Right atrium auricular region (tissue), 2 donors: Measurements from ENCODE around the gene NFYA. TPM values are rescaled to one million over a fixed set of nuclear protein-coding genes. Genes with fewer than 3 reads are reported as not detected.

Experiments
- DNase-seq: peaks from one replicate; pipeline ENCODE4 v3.0.0-alpha.2; 2019; ENCODE audit warnings: low spot score
- H3K27ac ChIP-seq, 2 donors: fragments of 200-600 bp; sonication (generic); 1 replicate in 1 of 2; 2 replicates in 1 of 2; pipeline ENCODE4 v1.5.1; 2016 to 2019
- H3K27me3 ChIP-seq, 2 donors: fragments of 200-600 bp; sonication (generic); one replicate each; pipeline versions ENCODE4 v1.5.1 to v1.6.0; 2017 to 2019
- H3K36me3 ChIP-seq: fragments of 200-600 bp; sonication (generic); one replicate; pipeline ENCODE4 v1.5.1; 2016
- H3K4me1 ChIP-seq, 2 donors: fragments of 200-600 bp; sonication (generic); one replicate each; pipeline versions ENCODE4 v1.5.1 to v1.6.0; 2017 to 2019
- H3K4me3 ChIP-seq, 2 donors: fragments of 200-600 bp; sonication (generic); 1 replicate in 1 of 2; 2 replicates in 1 of 2; pipeline ENCODE4 v1.5.1; 2017 to 2019; ENCODE audit warnings: mild to moderate bottlenecking in 1 of 2, moderate library complexity in 1 of 2
- H3K9me3 ChIP-seq, 2 donors: fragments of 200-600 bp; sonication (generic); one replicate each; pipeline ENCODE4 v1.5.1; 2019
- total RNA-seq, 2 donors: library from RNA; depleted of rRNA; stranded (reverse); fragments of >200 nt; gene quantifications; one replicate each; pipeline ENCODE4 v1.1.0, GENCODE V29; 2016
- TF ChIP-seq, protein P1 (sequence below), 2 donors: fragments of 200-600 bp; sonication (generic); IDR thresholded peaks; one replicate each; pipeline ENCODE4 v1.5.1; 2019; ENCODE audit warnings: antibody characterized with exemption in 2 of 2

Gene NFYA
- total RNA-seq, result 1 to 10 TPM; 8.2 to 9.9 TPM

DNA sequence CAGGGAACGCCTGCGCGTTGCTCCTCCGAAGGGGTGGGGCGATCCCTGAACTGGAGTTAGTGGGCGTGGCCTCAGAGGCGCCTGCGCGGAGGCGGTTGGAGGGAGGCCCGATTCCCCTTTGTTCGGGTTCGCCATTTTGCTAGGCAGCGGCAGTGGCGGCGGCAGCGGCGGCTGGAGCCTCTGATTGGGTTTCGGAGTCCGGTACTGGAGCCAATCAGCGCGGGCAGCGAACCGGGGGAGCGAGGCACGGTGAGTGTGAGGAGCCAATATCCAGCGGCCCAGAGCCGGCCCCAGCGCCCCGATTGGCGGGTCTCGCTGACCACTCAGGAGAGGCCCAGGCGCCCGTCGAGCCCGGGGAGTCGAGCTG is at the start of gene NFYA:
TSS of gene NFYA (plus strand) at position 139 of the 367 bp plus-strand sequence. CDS start 6,116 bp downstream, outside the sequence.
- no peak for DNase-seq
- Histone ChIP-seq H3K27ac (peak within 1 kb of the TSS; percentile 99 to 100), H3K4me1 (peaks cover 0 to 37% of the 10 kb centered on the region in 2 donors), H3K27me3 (no peaks in the 10 kb centered on the region), H3K9me3 (no peaks in the 10 kb centered on the region), H3K36me3 (peaks cover 11% of the 10 kb centered on the region), H3K4me3 (peak within 1 kb of the TSS; percentile 88 to 90)
- TF ChIP-seq, protein P1, sequence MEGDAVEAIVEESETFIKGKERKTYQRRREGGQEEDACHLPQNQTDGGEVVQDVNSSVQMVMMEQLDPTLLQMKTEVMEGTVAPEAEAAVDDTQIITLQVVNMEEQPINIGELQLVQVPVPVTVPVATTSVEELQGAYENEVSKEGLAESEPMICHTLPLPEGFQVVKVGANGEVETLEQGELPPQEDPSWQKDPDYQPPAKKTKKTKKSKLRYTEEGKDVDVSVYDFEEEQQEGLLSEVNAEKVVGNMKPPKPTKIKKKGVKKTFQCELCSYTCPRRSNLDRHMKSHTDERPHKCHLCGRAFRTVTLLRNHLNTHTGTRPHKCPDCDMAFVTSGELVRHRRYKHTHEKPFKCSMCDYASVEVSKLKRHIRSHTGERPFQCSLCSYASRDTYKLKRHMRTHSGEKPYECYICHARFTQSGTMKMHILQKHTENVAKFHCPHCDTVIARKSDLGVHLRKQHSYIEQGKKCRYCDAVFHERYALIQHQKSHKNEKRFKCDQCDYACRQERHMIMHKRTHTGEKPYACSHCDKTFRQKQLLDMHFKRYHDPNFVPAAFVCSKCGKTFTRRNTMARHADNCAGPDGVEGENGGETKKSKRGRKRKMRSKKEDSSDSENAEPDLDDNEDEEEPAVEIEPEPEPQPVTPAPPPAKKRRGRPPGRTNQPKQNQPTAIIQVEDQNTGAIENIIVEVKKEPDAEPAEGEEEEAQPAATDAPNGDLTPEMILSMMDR (IDR thresholded peaks at IDR 0.05), result no peak

DNA sequence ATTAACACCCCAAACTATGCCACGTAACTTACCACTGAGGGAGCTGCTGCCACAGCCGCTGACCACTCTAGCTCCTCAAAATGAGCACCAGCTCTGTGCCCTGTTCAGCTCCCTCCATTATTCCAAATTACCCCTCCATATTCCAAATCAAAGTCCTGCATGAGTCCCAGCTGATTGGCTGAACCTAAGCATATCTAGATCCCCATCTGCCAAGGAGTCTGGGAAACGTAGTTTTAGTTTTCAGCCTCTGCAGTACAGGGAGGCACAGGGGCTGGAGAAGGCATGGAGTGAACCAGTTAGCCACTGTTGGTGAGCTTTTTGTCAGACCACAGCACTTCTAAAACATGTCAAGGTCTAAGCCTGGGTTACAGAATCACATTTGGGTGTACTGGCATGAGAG is 49.7 kb upstream of the NFYA start:
- TF ChIP-seq, protein P1 (IDR thresholded peaks at IDR 0.05), result no peak
- Histone ChIP-seq H3K4me3 (no peak overlapping the region), H3K36me3 (no peaks in the 10 kb centered on the region), H3K9me3 (no peaks in the 10 kb centered on the region), H3K27me3 (no peaks in the 10 kb centered on the region), H3K4me1 (peaks cover 0 to 9% of the 10 kb centered on the region in 2 donors), H3K27ac (no peak overlapping the region)
- no peak for DNase-seq

DNA sequence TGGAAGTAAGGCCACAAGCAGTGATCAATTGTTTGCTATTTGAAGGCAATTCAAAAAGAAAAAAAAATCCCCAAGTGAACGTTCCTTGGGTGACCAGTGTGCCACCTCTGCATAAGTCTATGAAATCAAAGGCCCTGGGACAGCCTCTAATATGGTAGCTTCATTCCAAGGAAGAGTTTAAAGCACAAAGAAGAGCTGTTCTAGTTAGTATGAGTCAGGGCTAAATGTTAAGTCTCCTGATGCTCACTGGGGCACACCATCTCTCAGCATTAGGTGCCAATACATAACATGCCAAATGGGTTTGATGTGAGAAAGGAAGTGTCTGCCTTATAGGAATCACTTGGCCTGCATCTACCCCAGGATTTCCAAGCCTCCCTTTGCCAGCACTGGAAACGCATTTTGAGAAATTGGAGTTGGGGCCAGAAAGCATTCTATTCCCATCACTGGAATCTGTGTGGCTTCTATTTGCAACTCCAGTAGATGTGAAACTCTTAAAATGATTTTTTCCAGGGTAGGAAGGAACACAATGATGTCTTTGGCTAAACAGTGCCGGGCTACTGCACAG is 46.7 kb upstream of the NFYA start:
- no peak for DNase-seq
- no peak overlapping the region for H3K4me3 ChIP-seq
- H3K27ac ChIP-seq, result peak overlapping the region in 1 of 2 donors; percentile 9
- H3K27me3 ChIP-seq, result no peaks in the 10 kb centered on the region
- peaks cover 0 to 19% of the 10 kb centered on the region in 2 donors for H3K4me1 ChIP-seq
- TF ChIP-seq, protein P1 (IDR thresholded peaks at IDR 0.05), result no peak
- H3K9me3 ChIP-seq, result no peaks in the 10 kb centered on the region
- H3K36me3 ChIP-seq, result no peaks in the 10 kb centered on the region

DNA sequence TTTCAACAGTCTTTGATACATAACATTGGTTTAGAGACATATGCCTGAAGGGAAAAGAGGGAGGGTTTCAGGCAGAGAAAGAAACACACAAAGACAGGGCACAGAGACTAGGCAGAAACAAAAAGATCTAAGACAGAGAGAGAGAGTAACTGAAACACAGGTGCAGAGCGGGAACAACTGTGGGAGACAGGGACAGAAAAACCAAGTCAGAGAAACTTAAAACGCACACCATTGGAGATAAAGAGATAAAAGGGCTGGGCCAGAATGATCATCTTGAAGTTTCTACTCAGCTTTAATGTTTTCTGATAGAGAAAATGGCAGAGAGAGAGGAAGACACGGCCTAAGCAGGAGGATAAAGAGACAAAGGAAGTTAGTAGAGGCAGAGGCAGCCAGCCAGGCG is 45.5 kb upstream of the NFYA start:
- TF ChIP-seq, protein P1 (IDR thresholded peaks at IDR 0.05), result no peak
- Histone ChIP-seq H3K36me3 (no peaks in the 10 kb centered on the region), H3K27me3 (no peaks in the 10 kb centered on the region), H3K9me3 (no peaks in the 10 kb centered on the region), H3K27ac (peak overlapping the region; percentile 75 to 81), H3K4me1 (peaks cover 0 to 19% of the 10 kb centered on the region in 2 donors), H3K4me3 (peak overlapping the region; percentile 39 to 60)
- DNase-seq, result no peak

DNA sequence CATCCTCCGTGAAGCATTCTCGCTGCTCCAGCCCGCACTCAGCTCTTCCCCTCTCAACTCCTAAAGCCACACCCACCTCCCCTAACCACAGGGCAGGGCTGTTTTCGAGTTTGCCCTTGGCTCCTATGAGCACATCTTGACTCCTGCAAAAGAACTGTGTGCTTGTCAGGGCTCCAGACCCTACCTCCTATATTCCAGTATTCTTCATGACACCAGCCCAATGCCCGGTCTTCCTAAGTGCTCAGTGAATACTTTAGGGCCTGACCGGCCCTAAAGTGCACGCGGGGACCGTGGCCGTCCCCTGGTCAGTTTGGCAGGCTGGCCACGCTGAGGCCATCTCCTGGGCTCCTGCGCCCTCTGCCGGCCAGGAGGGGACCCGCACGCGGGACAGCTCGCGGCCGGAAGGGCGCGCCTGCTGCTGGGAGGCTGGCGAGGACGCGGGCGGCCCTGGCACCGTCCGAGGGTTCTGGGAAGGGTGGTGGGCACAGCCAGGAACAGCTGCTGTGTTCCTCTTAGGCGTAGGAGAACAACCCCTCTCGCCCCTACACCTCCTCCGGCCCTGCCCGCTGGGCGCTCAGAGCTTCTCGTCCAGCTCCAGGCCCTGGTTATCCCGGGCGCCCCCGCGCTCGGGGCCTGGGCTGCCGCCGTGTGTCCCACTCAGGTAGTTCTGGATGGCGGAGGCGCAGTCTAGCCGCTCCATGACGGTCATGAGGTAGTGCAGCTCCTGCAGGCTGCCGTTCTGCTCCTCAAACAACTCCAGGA is 44.8 kb upstream of the NFYA start:
- Histone ChIP-seq H3K9me3 (no peaks in the 10 kb centered on the region), H3K4me3 (peak overlapping the region; percentile 39 to 60), H3K36me3 (no peaks in the 10 kb centered on the region), H3K27me3 (no peaks in the 10 kb centered on the region), H3K4me1 (peaks cover 0 to 19% of the 10 kb centered on the region in 2 donors), H3K27ac (peak overlapping the region; percentile 75 to 81)
- TF ChIP-seq, protein P1 (IDR thresholded peaks at IDR 0.05), result peak; percentile 96 to 100
- peak; percentile 79 for DNase-seq
